ENCODE results near the gene BCAR3.

- TF ChIP-seq, protein P1, sequence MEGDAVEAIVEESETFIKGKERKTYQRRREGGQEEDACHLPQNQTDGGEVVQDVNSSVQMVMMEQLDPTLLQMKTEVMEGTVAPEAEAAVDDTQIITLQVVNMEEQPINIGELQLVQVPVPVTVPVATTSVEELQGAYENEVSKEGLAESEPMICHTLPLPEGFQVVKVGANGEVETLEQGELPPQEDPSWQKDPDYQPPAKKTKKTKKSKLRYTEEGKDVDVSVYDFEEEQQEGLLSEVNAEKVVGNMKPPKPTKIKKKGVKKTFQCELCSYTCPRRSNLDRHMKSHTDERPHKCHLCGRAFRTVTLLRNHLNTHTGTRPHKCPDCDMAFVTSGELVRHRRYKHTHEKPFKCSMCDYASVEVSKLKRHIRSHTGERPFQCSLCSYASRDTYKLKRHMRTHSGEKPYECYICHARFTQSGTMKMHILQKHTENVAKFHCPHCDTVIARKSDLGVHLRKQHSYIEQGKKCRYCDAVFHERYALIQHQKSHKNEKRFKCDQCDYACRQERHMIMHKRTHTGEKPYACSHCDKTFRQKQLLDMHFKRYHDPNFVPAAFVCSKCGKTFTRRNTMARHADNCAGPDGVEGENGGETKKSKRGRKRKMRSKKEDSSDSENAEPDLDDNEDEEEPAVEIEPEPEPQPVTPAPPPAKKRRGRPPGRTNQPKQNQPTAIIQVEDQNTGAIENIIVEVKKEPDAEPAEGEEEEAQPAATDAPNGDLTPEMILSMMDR (IDR thresholded peaks at IDR 0.05): no peak
- no peak for TF ChIP-seq POLR2A (IDR thresholded peaks at IDR 0.05; ENCODE audit: low read length)
- no peak for TF ChIP-seq EP300 (IDR thresholded peaks at IDR 0.05)
- no peak for TF ChIP-seq RFX5 (IDR thresholded peaks at IDR 0.05)
- no peak for TF ChIP-seq HOXA7 (CRISPR knock-in tag; IDR thresholded peaks at IDR 0.05)
- TF ChIP-seq NFE2L2 (conservative IDR thresholded peaks at IDR 0.05; ENCODE audit: low read length): no peak
- no peak for TF ChIP-seq REST (IDR thresholded peaks at IDR 0.05)
- no peak for TF ChIP-seq SMC3 (IDR thresholded peaks at IDR 0.05)
- TF ChIP-seq JUNB (IDR thresholded peaks at IDR 0.05): no peak
- TF ChIP-seq KDM5A (IDR thresholded peaks at IDR 0.05): no peak
- TF ChIP-seq CHD2 (IDR thresholded peaks at IDR 0.05; ENCODE audit: low read length, partially characterized antibody): no peak
Measured at GRCh38 chr1:93599479-93599878, 82.2 kb downstream of the BCAR3 start.

All from A549 (cell line).